Superior temporal gyrus (tissue), 1 donor: Measurements from ENCODE around the gene TPTE2.
"Not testable (repeated sequence)": the region's sequence is repeated elsewhere in the genome, so short reads cannot be mapped to it uniquely, and the experiment has no call there.

Experiments used
- DNase-seq: peaks from one replicate; pipeline ENCODE4 v3.0.0-alpha.2; 2016; ENCODE audit errors: extremely low spot score

Gene TPTE2

GRCh38 chr13:19567820-19568534 lies 6.6 kb upstream of the TPTE2 start:
- DNase-seq: no peak

GRCh38 chr13:19561585-19561984 lies 253 bp upstream of the TPTE2 start:
- DNase-seq: no peak

- not testable (repeated sequence) for DNase-seq
These were observed 660 bp downstream of the TPTE2 start for GRCh38 chr13:19560672-19561071.

GRCh38 chr13:19559739-19560138 lies 1.6 kb downstream of the TPTE2 start:
- not testable (repeated sequence) for DNase-seq

- not testable (repeated sequence) for DNase-seq
These were observed 4.0 kb downstream of the TPTE2 start for GRCh38 chr13:19557287-19557686.

- DNase-seq: not testable (repeated sequence)
These were observed 12.1 kb downstream of the TPTE2 start for GRCh38 chr13:19549245-19549644.

GRCh38 chr13:19525634-19526033 lies 35.7 kb downstream of the TPTE2 start:
- DNase-seq: not testable (repeated sequence)

GRCh38 chr13:19519049-19519448 lies 42.3 kb downstream of the TPTE2 start:
- no peak for DNase-seq

GRCh38 chr13:19507623-19508022 lies 53.7 kb downstream of the TPTE2 start:
- not testable (repeated sequence) for DNase-seq

- DNase-seq: not testable (repeated sequence)
These were observed 101.2 kb downstream of the TPTE2 start for GRCh38 chr13:19460126-19460525.

GRCh38 chr13:19439056-19439686 lies 122.2 kb downstream of the TPTE2 start:
- DNase-seq: peak; percentile 38

GRCh38 chr13:19437780-19438179 lies 123.6 kb downstream of the TPTE2 start:
- not testable (repeated sequence) for DNase-seq

- DNase-seq: not testable (repeated sequence)
These were observed 139.1 kb downstream of the TPTE2 start for GRCh38 chr13:19422236-19422635.

- DNase-seq: not testable (repeated sequence)
These were observed 148.8 kb downstream of the TPTE2 start for GRCh38 chr13:19412494-19412893.

- DNase-seq: not testable (repeated sequence)
These were observed 178.4 kb downstream of the TPTE2 start for GRCh38 chr13:19382746-19383511.

GRCh38 chr13:19382111-19382510 lies 179.2 kb downstream of the TPTE2 start:
- DNase-seq: no peak
